Right lobe of liver (tissue), 6 donors: ENCODE data around the gene TBX1. TPM values are rescaled to one million over a fixed set of nuclear protein-coding genes. Genes with fewer than 3 reads are reported as not detected.

Experiments
- ATAC-seq, 4 donors: fragments of 200-7000 bp; cut with Tn5 transposase; one replicate each; pipeline ENCODE4 v1.9.1; 2020; ENCODE audit warnings: mild to moderate bottlenecking in 4 of 4, moderate library complexity in 4 of 4
- DNase-seq, 3 donors: peaks; one replicate each; pipeline ENCODE4 v3.0.0-alpha.2; 2020
- H3K27ac ChIP-seq, 3 donors: fragments of 200-600 bp; one replicate each; pipeline ENCODE4 v1.8.0; 2022
- H3K27me3 ChIP-seq, 2 donors: fragments of 200-600 bp; one replicate each; pipeline ENCODE4 v1.8.0; 2022
- H3K36me3 ChIP-seq, 4 donors: fragments of 200-600 bp; sonication (generic) in 1 of 4; one replicate each; pipeline versions ENCODE4 v1.5.1 to v1.8.0; 2017 to 2022; ENCODE audit warnings: control low read depth in 1 of 4
- H3K4me1 ChIP-seq, 4 donors: fragments of 200-600 bp; sonication (generic) in 1 of 4; one replicate each; pipeline versions ENCODE4 v1.5.1 to v1.8.0; 2017 to 2022; ENCODE audit warnings: control low read depth in 1 of 4
- H3K4me3 ChIP-seq, 3 donors: fragments of 200-600 bp; one replicate each; pipeline ENCODE4 v1.8.0; 2022
- H3K9me3 ChIP-seq, 4 donors: fragments of 200-600 bp; sonication (generic) in 1 of 4; one replicate each; pipeline versions ENCODE4 v1.5.1 to v1.8.0; 2017 to 2022; ENCODE audit warnings: control low read depth in 1 of 4
- CTCF ChIP-seq, 4 donors: fragments of 200-600 bp in 3 of 4; fragments of 450-650 bp in 1 of 4; IDR thresholded peaks; one replicate each; pipeline versions ENCODE4 v1.5.1 to v1.8.0; 2016 to 2022; ENCODE audit warnings: antibody characterized with exemption in 4 of 4, mild to moderate bottlenecking in 2 of 4
- POLR2A ChIP-seq: fragments of 450-650 bp; IDR thresholded peaks from one replicate; pipeline ENCODE4 v1.6.1; 2017; ENCODE audit warnings: antibody characterized with exemption, mild to moderate bottlenecking
- whole genome bisulfite sequencing: methylation state at CpG from one replicate; pipeline ENCODE4 v1.1.6; 2018; ENCODE audit warnings: low coverage, low lambda C conversion rate; ENCODE audit not compliant: insufficient coverage; ENCODE audit errors: missing lambda C conversion rate; 5-methylcytosine and 5-hydroxymethylcytosine counted together
- intact Hi-C, 2 donors: fragments of 100-400 bp; cut with DNase I; formaldehyde crosslinking; loops; one replicate each; pipeline versions ENCODE4 v1.11.2 to v1.14.1; 2022
- total RNA-seq, 6 experiments: library from RNA; depleted of rRNA in 2 of 6; stranded (reverse); fragments of >200 nt in 2 of 6; fragmentation: NEBNext Ultra II Directional in 3 of 6; extraction: Animal tissue kit (Norgen Biotek cat#: 25700) in 3 of 6; gene quantifications; one replicate each; pipeline versions ENCODE4 v1.1.0 to v1.2.4, GENCODE V29; 2016 to 2023
- donor health status: DM: no; HTN: yes; CAD: no.
- donor health status: DM: no; HTN: no; CAD: no.
- donor health status: DM: no; HTN: no; CAD: no.
- donor health status: DM: no; HTN: yes; CAD: no.
- donor health status: DM: no; HTN: yes; CAD: no.

Gene TBX1
- total RNA-seq, 6 experiments from 2014 or later, result 0.24 to 0.37 (median 0.30) TPM; not detected in 2

GRCh38 chr22:19733755-19734154 lies 26.8 kb upstream of the TBX1 start:
- Histone ChIP-seq H3K9me3 (no peaks in the 10 kb centered on the region), H3K4me1 (peaks cover 0 to 7% (median 0%) of the 10 kb centered on the region in 4 donors), H3K27me3 (no peaks in the 10 kb centered on the region), H3K36me3 (no peaks in the 10 kb centered on the region), H3K4me3 (no peak overlapping the region), H3K27ac (no peak overlapping the region)
- ATAC-seq (no peak), DNase-seq (no peak)
- intact Hi-C loops, result loop anchor here (5.0 kb wide), 1 partner anchor 179 kb away; no protein-coding TSS in a partner anchor
- TF ChIP-seq POLR2A (no peak), CTCF (IDR thresholded peaks at IDR 0.05) (no peak)
- 80% methylated on average over 1 of the region's 5 CpGs for WGBS

GRCh38 chr22:19734163-19734562 lies 26.4 kb upstream of the TBX1 start:
- WGBS, result no CpG with 5 or more reads among the region's 7 CpGs
- no peak for ATAC-seq

GRCh38 chr22:19734837-19735382 lies 25.7 kb upstream of the TBX1 start:
- TF ChIP-seq CTCF (IDR thresholded peaks at IDR 0.05) (no peak), POLR2A (no peak)
- ATAC-seq (no peak), DNase-seq (no peak)
- Histone ChIP-seq H3K4me1 (peaks cover 0 to 7% (median 0%) of the 10 kb centered on the region in 4 donors), H3K27me3 (no peaks in the 10 kb centered on the region), H3K36me3 (no peaks in the 10 kb centered on the region), H3K4me3 (no peak overlapping the region), H3K9me3 (no peaks in the 10 kb centered on the region), H3K27ac (no peak overlapping the region)
- intact Hi-C loops, result loop anchor here (5.0 kb wide), 1 partner anchor 177 kb away; no protein-coding TSS in a partner anchor
- 79% methylated on average over 2 of the region's 5 CpGs for WGBS

More at GRCh38 chr22:19734163-19734562, 26.4 kb upstream of the TBX1 start:
- Histone ChIP-seq H3K27me3 (no peaks in the 10 kb centered on the region), H3K36me3 (no peaks in the 10 kb centered on the region), H3K27ac (no peak overlapping the region), H3K4me1 (peaks cover 0 to 7% (median 0%) of the 10 kb centered on the region in 4 donors), H3K9me3 (no peaks in the 10 kb centered on the region), H3K4me3 (no peak overlapping the region)
- DNase-seq, result no peak
- TF ChIP-seq POLR2A (no peak), CTCF (IDR thresholded peaks at IDR 0.05) (no peak)
- intact Hi-C loops, result loop anchor here (5.0 kb wide), 1 partner anchor 178 kb away; no protein-coding TSS in a partner anchor

- no peaks in the 10 kb centered on the region for H3K27me3 ChIP-seq
- TF ChIP-seq POLR2A, result no peak
- no peak for TF ChIP-seq CTCF (IDR thresholded peaks at IDR 0.05)
- H3K9me3 ChIP-seq, result no peaks in the 10 kb centered on the region
- H3K4me1 ChIP-seq, result peaks cover 0 to 2% (median 0%) of the 10 kb centered on the region in 4 donors
- H3K4me3 ChIP-seq, result no peak overlapping the region
- WGBS, result 74% methylated on average over 7 of the region's 21 CpGs
- DNase-seq, result no peak
- no peak for ATAC-seq
- intact Hi-C loops, result no loop called here
- no peaks in the 10 kb centered on the region for H3K36me3 ChIP-seq
- H3K27ac ChIP-seq, result no peak overlapping the region
Observed at GRCh38 chr22:19735665-19736510, 24.7 kb upstream of the TBX1 start.
